AG04450 (cell line): ENCODE measurements around the gene BCL11B. TPM values are rescaled to one million over a fixed set of nuclear protein-coding genes. Genes with fewer than 3 reads are reported as not detected.
A peak's percentile ranks its signal among the peaks of the same experiment; 100 is the strongest.

Experiments used
- CTCF ChIA-PET: fragments of 300-600, 350-600 bp; formaldehyde crosslinking; extraction: SDS; loops from one replicate; lab custom pipeline; 2022; ENCODE audit warnings: antibody characterized with exemption, inconsistent platforms; lab: Charles Lee
- POLR2A ChIA-PET: fragments of 350-600 bp; formaldehyde crosslinking; extraction: SDS; loops from one replicate; lab custom pipeline; 2021; ENCODE audit warnings: antibody characterized with exemption, inconsistent platforms; lab: Yijun Ruan, JAX
- DNase-seq: peaks from one replicate; pipeline ENCODE4 v3.0.0-alpha.2; 2011; ENCODE audit warnings: low read depth, low spot score
- H3K27ac ChIP-seq: one replicate; pipeline ENCODE4 v1.5.1; 2012; ENCODE audit warnings: low read depth, low read length, control low read depth
- H3K27me3 ChIP-seq: one replicate; pipeline ENCODE4 v1.6.0; 2012; ENCODE audit warnings: low read length; ENCODE audit not compliant: control insufficient read depth, insufficient read depth
- H3K4me3 ChIP-seq: 2 replicates; pipeline ENCODE4 v1.5.1; 2011; ENCODE audit warnings: mild to moderate bottlenecking, low read depth, low read length, control low read depth
- H3K9me3 ChIP-seq: 2 replicates; pipeline ENCODE4 v1.5.1; 2012; ENCODE audit warnings: low read length; ENCODE audit not compliant: control insufficient read depth, insufficient read depth
- polyA plus RNA-seq: library from polyadenylated mRNA; depleted of rRNA; stranded (reverse); fragments of >200 nt; gene quantifications from 2 replicates; pipeline ENCODE4 v1.2.3, GENCODE V29; 2011
- TF ChIP-seq, protein P1 (sequence below): IDR thresholded peaks from 2 replicates; pipeline ENCODE4 v1.5.1; 2011; ENCODE audit warnings: low read depth, low read length, control low read depth, inconsistent platforms

The BCL11B gene
- polyA plus RNA-seq, 1 experiment, result not detected

DNA sequence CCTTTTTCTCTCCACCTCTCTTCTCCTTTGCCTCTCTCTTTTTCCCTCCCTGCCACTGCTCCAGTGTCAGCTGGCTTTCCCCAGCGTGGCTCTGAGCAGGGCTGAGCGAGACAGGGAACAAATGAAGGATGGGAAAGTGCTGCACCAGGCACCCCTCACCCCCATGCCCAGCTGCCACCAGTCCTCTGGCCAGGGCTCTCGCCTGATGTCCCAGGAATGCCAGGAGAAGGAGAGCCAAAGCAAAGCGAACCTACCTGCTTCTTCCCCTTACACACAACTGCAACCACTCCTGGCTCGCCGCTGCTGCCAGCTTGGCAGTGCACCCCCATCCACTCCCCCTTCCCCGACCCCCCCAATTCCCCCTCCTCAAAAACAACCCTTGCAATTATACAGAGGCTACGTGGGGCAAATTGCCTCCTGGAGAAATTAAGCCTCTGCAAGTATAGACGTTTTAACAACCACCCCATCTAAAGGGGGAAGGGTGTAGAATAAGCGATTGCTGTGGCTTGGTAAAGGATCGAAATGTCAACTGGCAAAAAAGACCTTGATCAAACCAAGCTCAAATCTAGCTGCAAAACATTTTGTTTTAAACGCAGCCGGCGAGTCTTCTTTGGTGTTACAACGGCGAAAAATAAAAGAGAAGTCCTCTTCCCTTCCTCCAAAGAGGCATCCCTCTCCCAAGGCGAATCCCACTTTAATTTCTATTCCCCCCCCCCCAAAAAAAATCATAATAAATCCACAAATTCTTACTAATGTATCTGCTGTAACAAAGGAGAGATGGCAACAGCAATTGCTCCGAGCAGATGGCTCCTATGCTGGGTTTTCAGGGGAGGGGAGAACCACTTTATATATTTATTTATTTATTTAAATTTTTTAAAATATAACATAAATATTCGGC is 2.9 kb downstream of the BCL11B start:
- DNase-seq, result no peak
- Histone ChIP-seq H3K27me3 (peaks cover 36% of the 10 kb centered on the region), H3K4me3 (no peak overlapping the region), H3K27ac (no peak overlapping the region), H3K9me3 (peaks cover 1% of the 10 kb centered on the region; the same call in 1 of the 2 replicates)
- TF ChIP-seq, protein P1, sequence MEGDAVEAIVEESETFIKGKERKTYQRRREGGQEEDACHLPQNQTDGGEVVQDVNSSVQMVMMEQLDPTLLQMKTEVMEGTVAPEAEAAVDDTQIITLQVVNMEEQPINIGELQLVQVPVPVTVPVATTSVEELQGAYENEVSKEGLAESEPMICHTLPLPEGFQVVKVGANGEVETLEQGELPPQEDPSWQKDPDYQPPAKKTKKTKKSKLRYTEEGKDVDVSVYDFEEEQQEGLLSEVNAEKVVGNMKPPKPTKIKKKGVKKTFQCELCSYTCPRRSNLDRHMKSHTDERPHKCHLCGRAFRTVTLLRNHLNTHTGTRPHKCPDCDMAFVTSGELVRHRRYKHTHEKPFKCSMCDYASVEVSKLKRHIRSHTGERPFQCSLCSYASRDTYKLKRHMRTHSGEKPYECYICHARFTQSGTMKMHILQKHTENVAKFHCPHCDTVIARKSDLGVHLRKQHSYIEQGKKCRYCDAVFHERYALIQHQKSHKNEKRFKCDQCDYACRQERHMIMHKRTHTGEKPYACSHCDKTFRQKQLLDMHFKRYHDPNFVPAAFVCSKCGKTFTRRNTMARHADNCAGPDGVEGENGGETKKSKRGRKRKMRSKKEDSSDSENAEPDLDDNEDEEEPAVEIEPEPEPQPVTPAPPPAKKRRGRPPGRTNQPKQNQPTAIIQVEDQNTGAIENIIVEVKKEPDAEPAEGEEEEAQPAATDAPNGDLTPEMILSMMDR, result no peak
- POLR2A ChIA-PET, result no interaction called here
- CTCF ChIA-PET, result interaction anchor here (0.6 kb wide), 2 partner anchors 40 to 115 kb away, joined by 5 to 6 read pairs; no protein-coding TSS in a partner anchor

GRCh38 chr14:99267837-99268781 is 3.9 kb downstream of the BCL11B start:
- TF ChIP-seq, protein P1, result no peak
- Histone ChIP-seq H3K27me3 (peaks cover 28% of the 10 kb centered on the region), H3K27ac (no peak overlapping the region), H3K9me3 (no peaks in the 10 kb centered on the region; the same call in 1 of the 2 replicates), H3K4me3 (no peak overlapping the region)
- CTCF ChIA-PET, result interaction anchor here (0.6 to 0.7 kb wide), 2 partner anchors 41 to 1057 kb away, joined by 3 to 5 read pairs; no protein-coding TSS in a partner anchor
- POLR2A ChIA-PET, result no interaction called here
- DNase-seq, result no peak

DNA sequence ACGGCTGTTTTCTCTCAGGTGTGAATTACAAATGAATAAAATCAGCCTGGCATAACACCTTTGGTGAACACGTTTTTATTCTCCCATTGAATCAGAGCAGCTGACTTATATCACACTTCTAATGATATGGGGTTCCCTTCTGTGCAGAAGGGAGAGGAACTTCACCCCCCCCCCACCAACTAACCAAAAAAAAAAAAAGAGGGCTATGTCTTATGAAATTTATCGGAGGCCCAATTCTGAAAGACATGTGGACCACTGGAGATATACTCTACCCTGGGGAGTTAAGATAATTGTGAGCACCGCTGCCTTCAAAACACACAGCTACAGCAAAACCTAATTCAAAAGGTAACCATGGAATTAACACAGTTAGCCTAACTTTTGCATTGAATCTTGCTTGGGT is 4.6 kb downstream of the BCL11B start:
- Histone ChIP-seq H3K27me3 (peaks cover 22% of the 10 kb centered on the region), H3K27ac (no peak overlapping the region), H3K9me3 (no peaks in the 10 kb centered on the region; the same call in 1 of the 2 replicates), H3K4me3 (no peak overlapping the region)
- POLR2A ChIA-PET, result no interaction called here
- TF ChIP-seq, protein P1, result no peak
- no peak for DNase-seq
- CTCF ChIA-PET, result interaction anchor here (0.7 to 1.8 kb wide), 6 partner anchors 9 to 1057 kb away, joined by 3 to 13 read pairs (median 7); no protein-coding TSS in a partner anchor

GRCh38 chr14:99266181-99267178 is 5.5 kb downstream of the BCL11B start:
- Histone ChIP-seq H3K4me3 (no peak overlapping the region), H3K27me3 (peaks cover 18% of the 10 kb centered on the region), H3K27ac (no peak overlapping the region), H3K9me3 (no peaks in the 10 kb centered on the region)
- TF ChIP-seq, protein P1, result peak; percentile 99
- DNase-seq, result peak; percentile 13
- CTCF ChIA-PET, result interaction anchor here (0.7 to 1.8 kb wide), 14 partner anchors 10 to 759 kb away, joined by 3 to 13 read pairs (median 4); no protein-coding TSS in a partner anchor
- POLR2A ChIA-PET, result no interaction called here
